HG02642 (cell line): ENCODE data around the gene ACSM2B.
"Not testable (repeated sequence)": the region's sequence is repeated elsewhere in the genome, so short reads cannot be mapped to it uniquely, and the experiment has no call there.

ENCODE experiments used
- ATAC-seq: cut with Tn5 transposase; IDR thresholded peaks from one replicate; pipeline ENCODE4 v1.9.1; 2021; ENCODE audit warnings: mild to moderate bottlenecking; ENCODE audit not compliant: unreplicated experiment, poor library complexity

The ACSM2B gene

DNA sequence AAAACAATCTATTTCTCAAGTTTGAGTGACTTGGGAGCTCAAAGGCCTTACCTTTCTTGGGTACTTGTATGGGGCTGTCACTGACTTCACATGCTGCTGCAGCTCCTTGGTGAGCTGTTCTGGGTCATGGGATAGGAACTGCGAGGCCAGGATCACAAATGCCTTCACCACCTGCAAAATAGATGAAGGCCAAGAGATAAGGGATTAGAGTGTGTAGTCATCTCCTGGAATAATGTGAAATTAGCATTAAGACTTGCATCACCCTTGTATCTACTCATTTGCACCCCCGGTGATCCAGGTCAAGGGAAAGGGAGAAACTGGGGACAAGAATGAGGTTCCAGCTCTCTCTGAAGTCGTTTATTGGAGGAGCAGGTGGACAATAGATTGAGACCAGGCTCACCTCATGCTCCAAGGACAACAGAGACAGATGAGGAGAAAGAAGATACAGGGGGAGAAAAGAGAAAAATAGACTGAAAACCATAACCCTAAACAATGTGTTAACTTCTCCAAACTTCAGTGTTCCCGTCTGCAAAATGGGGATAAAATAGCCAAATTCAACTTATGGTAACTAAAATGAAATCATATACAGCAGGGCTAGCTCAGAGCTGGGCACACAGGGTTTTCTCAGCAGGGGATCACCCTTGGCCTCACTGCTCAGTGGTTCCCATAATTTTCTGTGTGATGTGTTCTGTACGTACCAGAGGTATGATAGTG, 35.4 kb downstream of the ACSM2B start:
- not testable (repeated sequence) for ATAC-seq

DNA sequence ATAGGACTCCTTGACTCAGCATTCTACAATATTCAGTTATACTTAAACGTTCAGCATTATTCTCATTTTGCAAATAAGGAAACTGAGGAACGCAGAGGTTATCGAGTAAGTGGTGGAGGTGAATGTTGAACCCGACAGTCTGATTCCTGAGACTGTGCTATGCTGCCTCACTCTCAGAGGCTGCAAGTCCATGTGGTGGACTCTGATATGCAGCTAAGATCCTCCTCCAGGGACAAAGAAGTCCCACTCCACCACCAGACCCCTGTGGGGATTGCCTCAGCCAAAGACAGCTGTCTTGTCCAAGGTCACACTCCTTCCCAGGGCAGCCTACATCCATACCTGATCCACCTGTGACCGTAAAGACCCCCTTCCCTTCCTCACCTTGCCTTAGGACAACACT, 37.5 kb downstream of the ACSM2B start:
- no peak for ATAC-seq

DNA sequence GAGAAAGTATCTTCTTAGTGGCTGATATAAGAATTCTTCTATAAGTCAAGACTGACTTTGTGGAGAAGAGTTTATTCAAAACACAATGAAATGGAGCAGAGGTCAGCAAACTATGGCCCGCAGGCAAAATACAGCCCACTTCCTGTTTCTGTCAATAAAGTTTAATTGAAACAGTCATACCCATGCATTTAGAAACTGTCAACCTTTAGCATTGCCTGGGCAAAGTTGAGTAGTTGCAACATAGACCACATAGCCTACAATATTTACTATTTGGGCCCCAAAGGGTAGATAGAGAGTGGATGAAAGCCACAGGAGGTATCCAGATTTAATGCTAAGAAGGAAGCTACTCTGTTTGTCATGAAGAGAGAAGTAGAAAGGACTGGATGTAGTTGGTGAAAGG, 38.0 kb downstream of the ACSM2B start:
- ATAC-seq = no peak

DNA sequence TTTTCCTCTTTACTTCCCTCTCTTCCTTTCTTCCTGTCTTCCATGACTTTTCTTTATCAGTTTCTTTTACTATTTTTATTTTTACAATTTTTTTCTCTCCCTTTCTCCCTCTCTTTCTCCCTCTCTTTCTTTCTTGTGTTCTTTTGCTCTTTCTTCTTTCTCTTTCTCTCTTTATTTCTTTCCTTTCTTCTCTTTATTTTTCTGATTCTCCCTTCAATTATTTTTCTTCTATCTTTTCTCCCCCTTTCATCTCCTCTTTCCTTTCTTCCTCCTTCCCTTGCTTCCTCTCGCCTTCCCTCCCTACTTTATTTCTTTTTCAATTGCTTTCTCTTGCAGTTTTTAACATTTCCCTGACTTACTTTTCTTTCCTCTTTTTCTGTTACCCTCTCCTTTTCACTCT, 39.5 kb downstream of the ACSM2B start:
- ATAC-seq = not testable (repeated sequence)

DNA sequence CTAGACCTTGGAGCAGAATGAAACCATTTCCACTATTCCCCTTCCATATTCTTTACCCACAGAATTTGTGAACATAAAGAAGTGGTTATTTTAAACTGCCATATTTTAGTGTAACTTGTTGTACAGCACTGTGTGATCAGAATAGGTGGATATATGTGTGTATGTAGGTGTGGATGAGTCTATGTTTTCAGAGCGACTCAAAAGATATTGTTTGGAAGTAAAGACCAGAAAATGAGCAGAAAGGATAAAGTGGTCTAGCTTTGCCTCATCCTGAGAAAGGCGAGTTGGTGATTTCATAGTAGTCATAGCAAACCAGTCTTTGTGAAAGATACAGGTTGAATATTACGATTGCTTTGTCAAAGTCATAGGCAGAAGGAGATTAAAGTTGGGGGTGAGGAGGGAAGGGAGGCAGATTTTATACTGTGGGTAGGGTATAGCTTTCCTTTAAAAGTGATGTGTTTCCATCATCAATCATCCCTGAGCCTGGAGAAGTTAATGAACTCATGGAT, 43.8 kb downstream of the ACSM2B start:
- ATAC-seq = not testable (repeated sequence)

DNA sequence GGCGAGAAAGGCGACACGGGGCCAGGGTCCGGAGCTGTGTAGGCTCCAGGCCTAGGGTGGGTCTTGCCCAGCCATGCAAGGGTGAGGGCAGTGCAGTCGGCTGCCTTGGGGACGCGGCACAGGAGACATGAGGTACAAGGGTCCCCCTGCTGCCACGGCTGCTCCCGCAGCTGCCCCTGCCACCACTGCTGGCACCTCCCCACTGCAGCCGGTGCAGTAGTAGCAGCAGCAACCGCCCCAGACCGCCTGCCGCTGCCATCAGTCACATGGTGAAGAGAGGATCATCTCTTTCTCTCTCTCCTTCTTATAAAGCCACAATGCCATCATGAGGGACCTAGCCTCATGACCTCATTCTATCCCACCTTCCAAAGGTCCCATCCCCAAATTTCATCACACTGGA, 44.4 kb downstream of the ACSM2B start:
- ATAC-seq = not testable (repeated sequence)

DNA sequence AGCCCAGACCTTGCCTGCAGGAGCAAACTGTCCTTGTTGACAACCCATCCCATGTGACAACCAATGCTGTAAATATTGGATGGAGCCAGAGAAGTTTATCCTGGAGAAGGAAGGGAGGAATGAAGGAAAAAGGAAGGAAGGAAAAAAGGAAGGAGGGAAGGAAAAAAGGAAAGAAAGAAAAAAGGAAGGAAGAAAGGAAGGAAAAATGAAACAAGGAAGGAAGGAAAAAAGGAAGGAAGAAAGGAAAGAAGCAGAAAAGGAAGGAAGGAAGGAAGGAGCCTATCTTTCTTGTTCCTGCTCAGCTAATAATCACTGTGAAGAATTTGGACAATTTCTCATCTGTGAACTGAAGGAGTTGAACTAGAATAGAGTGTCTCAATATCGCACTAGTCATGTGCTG, 56.1 kb downstream of the ACSM2B start:
- no peak for ATAC-seq

DNA sequence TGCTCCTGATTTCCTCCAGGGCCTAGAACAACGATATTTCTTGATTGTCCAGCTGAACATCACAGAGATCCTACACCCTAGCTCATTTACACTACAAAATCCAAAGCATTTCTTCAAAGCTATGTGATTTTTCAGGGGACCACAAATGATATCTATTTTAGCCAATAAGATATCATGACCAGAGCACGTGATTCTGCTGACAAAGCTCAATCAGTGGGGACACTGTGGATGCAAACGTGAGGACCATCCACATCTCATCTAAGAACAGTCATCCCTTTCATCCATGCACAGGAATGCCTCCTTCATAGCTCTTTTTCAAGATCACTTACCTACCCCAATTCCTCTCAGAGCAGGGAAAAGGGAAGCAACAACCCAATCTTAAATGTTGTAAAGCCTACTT, 56.9 kb downstream of the ACSM2B start:
- ATAC-seq = no peak

DNA sequence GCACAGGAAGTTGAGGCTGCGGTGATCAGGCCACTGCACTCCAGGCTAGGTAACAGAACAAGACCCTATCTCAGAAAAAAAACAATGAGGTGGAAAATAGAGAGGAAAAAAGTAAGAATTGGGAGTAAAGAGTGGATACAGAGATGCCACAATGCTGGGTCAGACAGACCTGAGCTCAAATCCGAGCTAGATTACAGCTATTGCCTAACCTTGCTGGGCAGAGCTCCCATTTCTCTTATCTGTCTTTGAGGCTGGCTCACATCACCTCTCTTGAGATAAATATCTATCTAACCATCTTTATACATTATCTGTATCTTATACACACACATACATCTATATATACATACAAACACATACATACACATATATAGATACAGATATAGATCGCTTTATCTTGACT, 59.0 kb downstream of the ACSM2B start:
- no peak for ATAC-seq

DNA sequence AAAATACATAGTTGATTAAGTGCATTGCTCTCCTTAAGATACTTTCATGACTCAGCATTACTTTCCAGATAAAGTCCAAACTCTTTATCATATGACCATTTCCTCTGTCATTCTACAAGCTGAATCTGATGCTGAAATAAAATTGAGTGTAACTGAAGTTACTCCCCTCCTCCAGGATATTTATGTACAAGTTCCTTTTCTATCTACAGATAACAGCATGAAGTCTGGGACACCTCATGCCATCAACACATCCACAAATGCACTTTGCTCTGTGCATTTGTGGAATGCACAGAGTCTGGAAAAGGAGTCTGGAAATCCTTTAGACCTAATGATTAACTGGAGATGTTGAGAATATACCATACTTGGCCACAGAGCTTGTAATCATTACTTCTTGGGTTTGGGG, 60.5 kb downstream of the ACSM2B start:
- no peak for ATAC-seq

DNA sequence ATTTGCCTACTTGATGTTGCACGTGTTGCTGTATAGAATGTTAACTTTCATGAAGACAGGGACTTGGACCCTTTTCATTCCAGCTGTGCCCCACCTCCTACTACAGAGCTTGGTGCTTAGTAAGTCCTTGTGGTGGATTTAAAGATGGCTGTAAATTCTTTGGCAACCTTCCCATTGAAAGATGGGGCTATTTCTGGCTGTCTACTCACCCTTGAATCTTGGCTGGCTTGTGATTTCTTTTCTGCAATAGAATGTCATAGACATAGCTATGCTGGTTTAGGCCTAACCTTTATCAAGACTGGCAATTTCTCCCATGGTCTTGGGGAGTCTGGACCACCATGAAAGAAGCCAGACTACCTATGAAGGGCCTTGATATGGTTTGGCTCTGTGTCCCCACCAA, 65.8 kb downstream of the ACSM2B start:
- no peak for ATAC-seq

DNA sequence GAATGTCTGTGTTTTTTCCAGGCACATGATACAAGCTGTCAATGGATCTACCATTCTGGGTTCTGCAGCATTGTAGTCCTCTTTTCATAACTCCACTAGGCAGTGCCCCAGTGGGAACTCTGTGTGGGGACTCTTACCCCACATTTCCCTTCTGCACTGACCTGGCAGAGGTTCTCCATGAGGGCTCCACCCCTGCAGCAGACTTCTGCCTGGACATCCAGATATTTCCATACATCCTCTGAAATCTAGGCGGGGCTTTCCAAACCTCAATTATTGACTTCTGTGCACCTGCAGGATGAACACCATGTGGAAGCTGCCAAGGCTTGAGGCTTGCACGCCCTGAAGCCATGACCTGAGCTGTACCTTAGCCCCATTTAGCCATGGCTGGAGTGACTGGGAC, 68.9 kb downstream of the ACSM2B start:
- no peak for ATAC-seq

DNA sequence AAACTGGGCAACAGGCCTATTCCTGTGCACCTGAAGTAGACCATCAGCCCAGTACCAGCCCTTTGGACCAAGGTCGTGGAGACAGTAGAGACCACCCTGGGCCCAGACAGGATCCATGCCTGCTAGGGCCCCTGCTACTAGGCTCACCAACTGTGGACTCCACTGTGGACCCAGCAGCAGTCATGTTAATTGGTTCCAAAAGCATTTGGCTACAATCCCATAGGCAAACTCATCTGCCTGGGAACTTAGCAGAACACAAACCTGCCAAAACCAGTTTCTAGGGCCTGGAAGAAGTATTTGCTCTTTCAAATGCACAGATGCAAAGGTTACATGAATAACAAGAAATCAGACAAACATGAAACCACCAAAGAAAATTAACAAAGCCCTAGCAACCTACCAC, 71.7 kb downstream of the ACSM2B start:
- ATAC-seq = no peak

DNA sequence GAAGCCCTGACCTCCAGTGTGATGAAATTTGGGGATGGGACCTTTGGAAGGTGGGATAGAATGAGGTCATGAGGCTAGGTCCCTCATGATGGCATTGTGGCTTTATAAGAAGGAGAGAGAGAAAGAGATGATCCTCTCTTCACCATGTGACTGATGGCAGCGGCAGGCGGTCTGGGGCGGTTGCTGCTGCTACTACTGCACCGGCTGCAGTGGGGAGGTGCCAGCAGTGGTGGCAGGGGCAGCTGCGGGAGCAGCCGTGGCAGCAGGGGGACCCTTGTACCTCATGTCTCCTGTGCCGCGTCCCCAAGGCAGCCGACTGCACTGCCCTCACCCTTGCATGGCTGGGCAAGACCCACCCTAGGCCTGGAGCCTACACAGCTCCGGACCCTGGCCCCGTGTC, 84.7 kb downstream of the ACSM2B start:
- ATAC-seq = not testable (repeated sequence)

DNA sequence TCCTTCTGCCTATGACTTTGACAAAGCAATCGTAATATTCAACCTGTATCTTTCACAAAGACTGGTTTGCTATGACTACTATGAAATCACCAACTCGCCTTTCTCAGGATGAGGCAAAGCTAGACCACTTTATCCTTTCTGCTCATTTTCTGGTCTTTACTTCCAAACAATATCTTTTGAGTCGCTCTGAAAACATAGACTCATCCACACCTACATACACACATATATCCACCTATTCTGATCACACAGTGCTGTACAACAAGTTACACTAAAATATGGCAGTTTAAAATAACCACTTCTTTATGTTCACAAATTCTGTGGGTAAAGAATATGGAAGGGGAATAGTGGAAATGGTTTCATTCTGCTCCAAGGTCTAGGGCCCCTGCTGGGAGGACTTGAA, 85.2 kb downstream of the ACSM2B start:
- ATAC-seq = not testable (repeated sequence)
